OCI-LY1 (cell line): ENCODE data around the gene KLF1.

ENCODE experiments used
- H2AFZ ChIP-seq: fragments of 200-600 bp; sonication (generic), shearing (Covaris generic); 2 replicates; pipeline ENCODE4 v1.6.0; 2014; ENCODE audit warnings: antibody characterized with exemption, mild to moderate bottlenecking, low read length
- H3F3A ChIP-seq: fragments of 200-600 bp; sonication (generic), shearing (Covaris generic); 2 replicates; pipeline ENCODE4 v1.6.0; 2014; ENCODE audit warnings: mild to moderate bottlenecking, antibody characterized with exemption, low read length, moderate library complexity; ENCODE audit not compliant: insufficient read depth
- H3K27ac ChIP-seq: fragments of 200-600 bp; sonication (generic); 2 replicates; pipeline ENCODE4 v1.5.1; 2014; ENCODE audit warnings: low read length, mixed run types, mild to moderate bottlenecking, low read depth; ENCODE audit not compliant: poor library complexity, severe bottlenecking
- H3K27me3 ChIP-seq: fragments of 200-600 bp; sonication (generic); 2 replicates; pipeline ENCODE4 v1.6.0; 2014; ENCODE audit warnings: antibody characterized with exemption, mild to moderate bottlenecking, low read length, moderate library complexity; ENCODE audit not compliant: insufficient read depth
- H3K36me3 ChIP-seq: fragments of 200-600 bp; sonication (generic); 2 replicates; pipeline ENCODE4 v1.6.1; 2014; ENCODE audit warnings: mild to moderate bottlenecking, antibody characterized with exemption, low read length, moderate library complexity, mixed read lengths; ENCODE audit not compliant: insufficient read depth
- H3K4me1 ChIP-seq: fragments of 200-600 bp; sonication (generic); 2 replicates; pipeline ENCODE4 v1.5.1; 2014; ENCODE audit warnings: mild to moderate bottlenecking, low read length, moderate library complexity; ENCODE audit not compliant: insufficient read depth, severe bottlenecking
- H3K4me2 ChIP-seq: fragments of 200-600 bp; sonication (generic), shearing (Covaris generic); 2 replicates; pipeline ENCODE4 v1.6.1; 2014; ENCODE audit warnings: low read length
- H3K4me3 ChIP-seq: fragments of 200-600 bp; sonication (generic); 2 replicates; pipeline ENCODE4 v1.5.1; 2014; ENCODE audit warnings: low read length, low read depth, mild to moderate bottlenecking, mixed read lengths; ENCODE audit not compliant: poor library complexity, severe bottlenecking
- H3K79me2 ChIP-seq: fragments of 200-600 bp; shearing (Covaris generic); 2 replicates; pipeline ENCODE4 v1.6.1; 2016; ENCODE audit warnings: mixed run types, low read length, mixed read lengths; ENCODE audit not compliant: insufficient read depth
- H3K9ac ChIP-seq: fragments of 200-600 bp; sonication (generic), shearing (Covaris generic); 2 replicates; pipeline ENCODE4 v1.6.1; 2014; ENCODE audit warnings: mild to moderate bottlenecking, low read length, mixed read lengths
- H3K9me2 ChIP-seq: fragments of 200-600 bp; sonication (generic), shearing (Covaris generic); 2 replicates; pipeline ENCODE4 v1.6.1; 2014; ENCODE audit warnings: low read depth, mild to moderate bottlenecking, low read length, mixed read lengths
- H3K9me3 ChIP-seq: fragments of 200-600 bp; shearing (Covaris generic); 2 replicates; pipeline ENCODE4 v1.6.1; 2014; ENCODE audit warnings: low read length, mixed read lengths
- H4K20me1 ChIP-seq: fragments of 200-600 bp; sonication (generic), shearing (Covaris generic); 2 replicates; pipeline ENCODE4 v1.6.0; 2016; ENCODE audit warnings: mild to moderate bottlenecking, low read length; ENCODE audit not compliant: insufficient read depth
- CTCF ChIP-seq: fragments of 200-600 bp; sonication (generic), shearing (Covaris generic); IDR thresholded peaks from 2 replicates; pipeline ENCODE4 v1.5.1; 2017; ENCODE audit warnings: mild to moderate bottlenecking, antibody characterized with exemption, low read length, moderate library complexity, mixed read lengths
- EZH2 ChIP-seq: fragments of 200-600 bp; sonication (generic), shearing (Covaris generic); IDR thresholded peaks from 2 replicates; pipeline ENCODE4 v1.8.0; 2017; ENCODE audit warnings: borderline replicate concordance, mixed run types, mild to moderate bottlenecking, antibody characterized with exemption, low read length, moderate library complexity, mixed read lengths

Gene KLF1

DNA sequence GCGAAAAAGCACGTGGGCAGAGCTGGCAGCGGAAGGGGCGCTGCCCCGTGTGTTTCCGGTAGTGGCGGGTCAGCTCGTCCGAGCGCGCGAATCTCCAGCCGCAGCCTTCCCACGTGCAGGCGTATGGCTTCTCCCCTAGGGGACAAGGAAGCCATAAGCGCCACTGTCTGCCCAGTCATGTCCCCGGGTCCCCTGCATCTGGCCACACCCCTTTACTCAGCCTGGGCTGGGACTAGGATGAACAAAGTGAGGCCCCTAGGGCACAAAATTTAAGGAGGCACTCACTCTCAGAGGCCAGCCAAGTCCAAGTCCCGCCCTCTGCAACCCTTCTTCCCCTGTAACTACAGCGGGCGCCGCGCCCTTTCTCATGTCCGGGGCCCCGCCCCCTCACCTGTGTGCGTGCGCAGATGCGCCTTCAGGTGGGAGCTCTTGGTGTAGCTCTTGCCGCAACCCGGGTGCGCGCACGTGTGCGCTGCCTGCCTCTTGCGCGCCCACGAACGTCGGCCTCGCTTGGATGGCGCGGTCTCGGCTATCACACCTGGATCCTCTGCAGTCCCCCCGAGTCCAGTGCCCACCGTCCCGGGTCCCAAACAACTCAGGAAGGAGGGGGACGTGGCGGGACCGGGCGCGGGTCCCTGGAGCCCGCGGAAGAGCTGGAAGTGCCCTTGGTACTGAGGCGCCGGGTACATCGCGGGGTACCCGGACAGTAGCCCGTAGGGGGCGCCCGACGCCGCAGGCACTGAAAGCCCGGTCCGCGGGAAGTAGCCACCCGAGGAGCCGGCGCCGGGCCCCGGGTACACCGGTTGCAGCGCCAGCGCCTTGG lies 1.9 kb downstream of the KLF1 start:
- H4K20me1 ChIP-seq: no peaks in the 10 kb centered on the region
- no peaks in the 10 kb centered on the region for H3K79me2 ChIP-seq
- no peak overlapping the region for H3K27ac ChIP-seq
- H3K27me3 ChIP-seq: no peaks in the 10 kb centered on the region
- no peaks in the 10 kb centered on the region for H3F3A ChIP-seq
- peaks cover 7% of the 10 kb centered on the region; the same call in 1 of the 2 replicates for H3K9me3 ChIP-seq
- H3K4me2 ChIP-seq: peak overlapping the region; percentile 76
- no peak overlapping the region for H2AFZ ChIP-seq
- no peaks in the 10 kb centered on the region; the same call in 1 of the 2 replicates for H3K36me3 ChIP-seq
- H3K9ac ChIP-seq: peak overlapping the region; percentile 54
- H3K4me3 ChIP-seq: peak overlapping the region; percentile 61
- H3K9me2 ChIP-seq: no peaks in the 10 kb centered on the region
- TF ChIP-seq CTCF (peak; percentile 71), EZH2 (no peak)
- peaks cover 27% of the 10 kb centered on the region for H3K4me1 ChIP-seq

DNA sequence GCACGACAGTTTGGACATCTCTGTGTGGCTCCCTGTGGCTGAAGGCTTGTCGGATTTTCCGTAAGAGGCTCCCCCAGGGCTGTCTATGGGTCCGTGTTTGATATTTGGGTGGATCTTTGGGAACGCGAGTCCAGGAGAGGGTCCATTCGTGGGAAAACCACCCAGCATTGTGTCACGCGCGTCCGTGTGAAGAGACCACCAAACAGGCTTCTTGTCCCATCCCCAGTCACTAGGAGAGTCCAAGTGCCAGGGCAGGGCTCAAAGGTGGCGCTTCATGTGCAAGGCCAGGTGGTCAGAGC lies 2.4 kb downstream of the KLF1 start:
- H3K9me3 ChIP-seq: peaks cover 7% of the 10 kb centered on the region; the same call in 1 of the 2 replicates
- no peaks in the 10 kb centered on the region for H3K79me2 ChIP-seq
- no peak overlapping the region for H2AFZ ChIP-seq
- H3K9ac ChIP-seq: no peak overlapping the region
- H3F3A ChIP-seq: no peaks in the 10 kb centered on the region
- no peaks in the 10 kb centered on the region for H3K9me2 ChIP-seq
- TF ChIP-seq EZH2: no peak
- TF ChIP-seq CTCF: no peak
- no peaks in the 10 kb centered on the region for H4K20me1 ChIP-seq
- peak overlapping the region; percentile 61 for H3K4me3 ChIP-seq
- H3K4me1 ChIP-seq: peaks cover 32% of the 10 kb centered on the region
- H3K27ac ChIP-seq: no peak overlapping the region
- H3K36me3 ChIP-seq: no peaks in the 10 kb centered on the region; the same call in 1 of the 2 replicates
- H3K4me2 ChIP-seq: peak overlapping the region; percentile 76; the same call in 1 of the 2 replicates
- H3K27me3 ChIP-seq: no peaks in the 10 kb centered on the region

GRCh38 chr19:12884202-12884601 lies 2.8 kb downstream of the KLF1 start:
- Histone ChIP-seq H4K20me1 (no peaks in the 10 kb centered on the region), H3K9me3 (peaks cover 7% of the 10 kb centered on the region; the same call in 1 of the 2 replicates), H3K36me3 (no peaks in the 10 kb centered on the region; the same call in 1 of the 2 replicates), H3K9ac (no peak overlapping the region), H3F3A (no peaks in the 10 kb centered on the region), H3K27me3 (no peaks in the 10 kb centered on the region), H3K79me2 (no peaks in the 10 kb centered on the region), H3K27ac (no peak overlapping the region), H3K9me2 (no peaks in the 10 kb centered on the region), H3K4me3 (no peak overlapping the region), H2AFZ (no peak overlapping the region), H3K4me1 (peaks cover 32% of the 10 kb centered on the region), H3K4me2 (no peak overlapping the region)
- TF ChIP-seq EZH2 (no peak), CTCF (no peak)
